Effector memory CD8-positive, alpha-beta T cell (primary cell): Measurements from ENCODE around the gene ACAP3.

Experiments used
- ATAC-seq: fragments of 150-1000 bp; cut with Tn5 transposase; replicated peaks from 2 replicates; pipeline ENCODE4 v1.10.0; 2021; ENCODE audit warnings: mild to moderate bottlenecking, moderate library complexity
- DNase-seq, 3 experiments: peaks; one replicate each; pipeline ENCODE4 v3.0.0; 2021
- H3K27ac Mint-ChIP-seq, 2 donors: one replicate each; pipeline ENCODE4 v1.8.0; 2022; ENCODE audit warnings: mild to moderate bottlenecking in 2 of 2, mixed read lengths in 2 of 2, moderate library complexity in 2 of 2
- H3K27me3 Mint-ChIP-seq, 2 donors: one replicate each; pipeline ENCODE4 v1.8.0; 2022; ENCODE audit warnings: mixed read lengths in 2 of 2
- H3K36me3 Mint-ChIP-seq: one replicate; pipeline ENCODE4 v1.8.0; 2022; ENCODE audit warnings: mild to moderate bottlenecking, moderate library complexity, mixed read lengths; ENCODE audit not compliant: insufficient read depth
- H3K4me1 Mint-ChIP-seq, 2 donors: one replicate each; pipeline ENCODE4 v1.8.0; 2022; ENCODE audit warnings: low read depth in 2 of 2, mixed read lengths in 2 of 2
- H3K4me3 Mint-ChIP-seq, 2 donors: one replicate each; pipeline ENCODE4 v1.8.0; 2022; ENCODE audit warnings: mild to moderate bottlenecking in 2 of 2, mixed read lengths in 2 of 2, moderate library complexity in 2 of 2
- H3K9me3 Mint-ChIP-seq, 2 donors: one replicate each; pipeline ENCODE4 v1.8.0; 2022; ENCODE audit warnings: mixed read lengths in 2 of 2

ACAP3 gene

GRCh38 chr1:1264026-1264425 is 43.7 kb downstream of the ACAP3 start:
- Mint-ChIP-seq H3K9me3 (no peaks in the 10 kb centered on the region), H3K27ac (no peak overlapping the region), H3K36me3 (peaks cover 51% of the 10 kb centered on the region), H3K4me3 (no peak overlapping the region), H3K27me3 (no peaks in the 10 kb centered on the region), H3K4me1 (peaks cover 22 to 28% of the 10 kb centered on the region in 2 donors)
- no peak for ATAC-seq
- no peak for DNase-seq

- no peak overlapping the region for H3K27ac Mint-ChIP-seq
- DNase-seq (no peak), ATAC-seq (no peak)
- H3K9me3 Mint-ChIP-seq = no peaks in the 10 kb centered on the region
- H3K27me3 Mint-ChIP-seq = no peaks in the 10 kb centered on the region
- H3K36me3 Mint-ChIP-seq = peaks cover 51% of the 10 kb centered on the region
- H3K4me3 Mint-ChIP-seq = no peak overlapping the region
- H3K4me1 Mint-ChIP-seq = peaks cover 15 to 25% of the 10 kb centered on the region in 2 donors
Measured at GRCh38 chr1:1262758-1263157, 45.0 kb downstream of the ACAP3 start.

- no peak for ATAC-seq
- Mint-ChIP-seq H3K4me3 (no peak overlapping the region), H3K27me3 (no peaks in the 10 kb centered on the region)
Measured at GRCh38 chr1:1262071-1262470, 45.7 kb downstream of the ACAP3 start.

GRCh38 chr1:1260843-1261560 is 46.7 kb downstream of the ACAP3 start:
- ATAC-seq (peak; percentile 44), DNase-seq (no peak)
- Mint-ChIP-seq H3K27me3 (no peaks in the 10 kb centered on the region), H3K9me3 (no peaks in the 10 kb centered on the region), H3K27ac (peak overlapping the region in 1 of 2 donors; percentile 93), H3K36me3 (peaks cover 57% of the 10 kb centered on the region), H3K4me3 (peak overlapping the region; percentile 15 to 55), H3K4me1 (peaks cover 14 to 22% of the 10 kb centered on the region in 2 donors)

More at GRCh38 chr1:1262071-1262470, 45.7 kb downstream of the ACAP3 start:
- Mint-ChIP-seq H3K27ac (no peak overlapping the region), H3K36me3 (peaks cover 50% of the 10 kb centered on the region), H3K9me3 (no peaks in the 10 kb centered on the region), H3K4me1 (peaks cover 15 to 24% of the 10 kb centered on the region in 2 donors)
- no peak for DNase-seq

GRCh38 chr1:1259951-1260600 is 47.7 kb downstream of the ACAP3 start:
- ATAC-seq (no peak), DNase-seq (no peak)
- Mint-ChIP-seq H3K9me3 (no peaks in the 10 kb centered on the region), H3K27me3 (no peaks in the 10 kb centered on the region), H3K4me3 (no peak overlapping the region), H3K27ac (peak overlapping the region in 1 of 2 donors; percentile 61), H3K36me3 (peaks cover 65% of the 10 kb centered on the region), H3K4me1 (peaks cover 14 to 17% of the 10 kb centered on the region in 2 donors)

- no peak overlapping the region for H3K4me3 Mint-ChIP-seq
- no peaks in the 10 kb centered on the region for H3K27me3 Mint-ChIP-seq
- peaks cover 61% of the 10 kb centered on the region for H3K36me3 Mint-ChIP-seq
- H3K9me3 Mint-ChIP-seq = no peaks in the 10 kb centered on the region
- peaks cover 14 to 17% of the 10 kb centered on the region in 2 donors for H3K4me1 Mint-ChIP-seq
- no peak for ATAC-seq
- H3K27ac Mint-ChIP-seq = peak overlapping the region in 1 of 2 donors; percentile 61
- DNase-seq = no peak
Measured at GRCh38 chr1:1259540-1259939, 48.2 kb downstream of the ACAP3 start.

GRCh38 chr1:1259119-1259488 is 48.6 kb downstream of the ACAP3 start:
- Mint-ChIP-seq H3K27ac (no peak overlapping the region), H3K4me3 (no peak overlapping the region), H3K9me3 (no peaks in the 10 kb centered on the region), H3K36me3 (peaks cover 58% of the 10 kb centered on the region), H3K4me1 (peaks cover 14 to 17% of the 10 kb centered on the region in 2 donors), H3K27me3 (no peaks in the 10 kb centered on the region)
- ATAC-seq (no peak), DNase-seq (no peak)

- H3K27me3 Mint-ChIP-seq = no peaks in the 10 kb centered on the region
- DNase-seq (no peak), ATAC-seq (no peak)
- peak overlapping the region in 1 of 2 donors; percentile 81 for H3K27ac Mint-ChIP-seq
- H3K4me1 Mint-ChIP-seq = peaks cover 19% of the 10 kb centered on the region in 2 donors
- no peaks in the 10 kb centered on the region for H3K9me3 Mint-ChIP-seq
- peaks cover 56% of the 10 kb centered on the region for H3K36me3 Mint-ChIP-seq
- no peak overlapping the region for H3K4me3 Mint-ChIP-seq
Measured at GRCh38 chr1:1256956-1257871, 50.5 kb downstream of the ACAP3 start.

GRCh38 chr1:1255611-1256010 is 52.1 kb downstream of the ACAP3 start:
- Mint-ChIP-seq H3K9me3 (no peaks in the 10 kb centered on the region), H3K4me1 (peaks cover 17 to 19% of the 10 kb centered on the region in 2 donors), H3K27me3 (no peaks in the 10 kb centered on the region), H3K36me3 (peaks cover 46% of the 10 kb centered on the region), H3K27ac (no peak overlapping the region), H3K4me3 (no peak overlapping the region)
- no peak for DNase-seq
- no peak for ATAC-seq

- Mint-ChIP-seq H3K4me1 (peaks cover 17 to 19% of the 10 kb centered on the region in 2 donors), H3K9me3 (no peaks in the 10 kb centered on the region), H3K4me3 (no peak overlapping the region), H3K27ac (no peak overlapping the region), H3K27me3 (no peaks in the 10 kb centered on the region), H3K36me3 (peaks cover 44% of the 10 kb centered on the region)
- ATAC-seq = no peak
- DNase-seq = no peak
Measured at GRCh38 chr1:1255078-1255477, 52.7 kb downstream of the ACAP3 start.

- H3K36me3 Mint-ChIP-seq = peaks cover 42% of the 10 kb centered on the region
- H3K4me3 Mint-ChIP-seq = no peak overlapping the region
- no peak for ATAC-seq
- no peak for DNase-seq
- no peak overlapping the region for H3K27ac Mint-ChIP-seq
- no peaks in the 10 kb centered on the region for H3K27me3 Mint-ChIP-seq
- peaks cover 14 to 16% of the 10 kb centered on the region in 2 donors for H3K4me1 Mint-ChIP-seq
- no peaks in the 10 kb centered on the region for H3K9me3 Mint-ChIP-seq
Measured at GRCh38 chr1:1254667-1254998, 53.1 kb downstream of the ACAP3 start.

GRCh38 chr1:1253972-1254666 is 53.6 kb downstream of the ACAP3 start:
- Mint-ChIP-seq H3K4me1 (peaks cover 13 to 16% of the 10 kb centered on the region in 2 donors), H3K27ac (peak overlapping the region in 1 of 2 donors; percentile 19), H3K4me3 (no peak overlapping the region), H3K36me3 (peaks cover 40% of the 10 kb centered on the region), H3K9me3 (no peaks in the 10 kb centered on the region), H3K27me3 (no peaks in the 10 kb centered on the region)
- DNase-seq = no peak
- no peak for ATAC-seq

GRCh38 chr1:1253314-1253713 is 54.4 kb downstream of the ACAP3 start:
- Mint-ChIP-seq H3K4me1 (peaks cover 13 to 15% of the 10 kb centered on the region in 2 donors), H3K27me3 (no peaks in the 10 kb centered on the region), H3K36me3 (peaks cover 36% of the 10 kb centered on the region), H3K4me3 (no peak overlapping the region), H3K9me3 (no peaks in the 10 kb centered on the region), H3K27ac (peak overlapping the region in 1 of 2 donors; percentile 19)
- ATAC-seq (no peak), DNase-seq (no peak)
